Measurements from ENCODE around the gene TPCN2.

TPCN2 gene

GRCh38 chr11:69017951-69018350, 30.8 kb upstream of the TPCN2 start:
- no peak for DNase-seq (ENCODE audit: low read depth)
- TF ChIP-seq CTCF (conservative IDR thresholded peaks at IDR 0.05; ENCODE audit: low read length) = no peak
- no peak overlapping the region for H3K4me3 ChIP-seq (ENCODE audit: low read length)

DNA sequence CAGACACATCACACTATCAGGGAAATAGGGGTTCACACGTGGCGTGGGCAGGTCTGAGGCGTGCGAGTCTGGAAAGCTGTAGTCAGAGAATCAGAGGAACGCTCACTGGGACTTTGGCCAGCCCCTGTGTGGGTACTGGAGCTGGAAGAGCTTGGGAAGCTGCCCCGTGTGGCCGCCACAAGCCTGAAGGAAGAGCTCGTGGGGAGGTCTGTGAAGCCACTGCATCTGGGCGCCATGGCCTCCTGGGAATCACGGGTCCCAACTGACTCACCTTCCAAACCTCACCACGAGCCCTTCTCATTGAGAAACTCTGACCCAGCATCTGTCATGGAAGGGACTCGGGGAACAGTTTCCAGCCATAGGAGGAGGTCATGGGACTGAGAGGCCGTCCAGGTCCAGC, 29.8 kb upstream of the TPCN2 start:
- DNase-seq (ENCODE audit: low read depth) = peak; percentile 94
- no peak overlapping the region for H3K4me3 ChIP-seq (ENCODE audit: low read length)
- peak; percentile 38 for TF ChIP-seq CTCF (conservative IDR thresholded peaks at IDR 0.05; ENCODE audit: low read length)

DNA sequence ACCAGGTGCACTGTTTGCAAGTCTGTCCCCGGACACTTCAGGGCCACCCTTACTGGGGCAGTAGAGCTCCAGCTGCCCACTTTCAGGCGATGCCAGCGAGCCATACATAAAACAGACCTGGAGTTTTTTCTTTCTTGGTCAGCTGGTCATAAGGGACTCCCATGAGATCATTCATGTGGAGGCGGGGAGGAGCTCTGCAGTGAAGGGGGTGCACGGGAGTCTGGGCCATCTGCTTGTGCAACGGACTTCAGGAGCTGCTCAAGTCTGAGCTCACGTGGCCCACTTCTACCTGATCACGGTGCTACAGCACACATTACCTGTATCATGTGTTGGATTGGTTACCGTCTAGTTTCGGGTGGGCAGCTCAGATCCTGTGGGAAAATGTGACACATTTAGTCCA, 26.5 kb upstream of the TPCN2 start:
- no peak for TF ChIP-seq CTCF (conservative IDR thresholded peaks at IDR 0.05; ENCODE audit: low read length)
- DNase-seq (ENCODE audit: low read depth) = no peak
- no peak overlapping the region for H3K4me3 ChIP-seq (ENCODE audit: low read length)

- H3K4me3 ChIP-seq (ENCODE audit: low read length) = no peak overlapping the region
- TF ChIP-seq CTCF (conservative IDR thresholded peaks at IDR 0.05; ENCODE audit: low read length) = no peak
- DNase-seq (ENCODE audit: low read depth) = no peak
Observed at GRCh38 chr11:69024509-69024908, 24.2 kb upstream of the TPCN2 start.

DNA sequence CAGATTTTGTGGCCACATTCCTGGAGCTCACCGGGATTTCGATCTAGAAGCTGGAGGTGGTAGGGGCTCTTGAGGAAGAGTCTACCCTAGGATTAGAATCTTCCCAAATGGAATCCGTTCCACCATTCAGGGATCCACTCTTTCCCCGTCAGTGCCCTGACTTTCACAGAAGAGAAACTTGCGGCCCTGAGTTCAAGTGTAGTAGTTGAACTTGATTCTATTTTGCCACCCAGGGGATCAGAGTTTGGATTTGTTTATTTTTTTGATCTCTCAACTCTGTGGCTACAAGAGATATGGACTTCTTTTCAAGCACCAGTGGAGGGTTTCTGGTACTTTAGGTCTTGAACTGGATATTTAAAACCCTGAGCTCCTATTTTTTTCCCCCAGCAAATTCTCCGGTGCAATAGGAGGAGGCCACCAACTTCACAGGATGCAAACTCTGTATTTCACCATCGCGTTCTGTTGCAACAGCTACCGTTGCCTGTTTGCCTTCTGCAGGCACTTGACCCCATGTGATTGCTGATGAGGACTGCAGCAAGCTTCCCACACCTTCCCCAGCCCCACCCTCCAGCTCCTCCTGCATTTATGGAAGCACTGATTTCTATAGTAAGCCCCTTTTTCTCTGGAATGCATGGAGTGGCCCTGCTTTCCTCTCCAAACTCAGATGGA, 20.9 kb upstream of the TPCN2 start:
- DNase-seq (ENCODE audit: low read depth) = no peak
- no peak for TF ChIP-seq CTCF (conservative IDR thresholded peaks at IDR 0.05; ENCODE audit: low read length)
- no peak overlapping the region for H3K4me3 ChIP-seq (ENCODE audit: low read length)

- no peak for DNase-seq (ENCODE audit: low read depth)
- no peak for TF ChIP-seq CTCF (conservative IDR thresholded peaks at IDR 0.05; ENCODE audit: low read length)
Observed at GRCh38 chr11:69030301-69030700, 18.4 kb upstream of the TPCN2 start.

GRCh38 chr11:69032833-69033232, 15.9 kb upstream of the TPCN2 start:
- DNase-seq (ENCODE audit: low read depth) = no peak
- no peak for TF ChIP-seq CTCF (conservative IDR thresholded peaks at IDR 0.05; ENCODE audit: low read length)

More at GRCh38 chr11:69030301-69030700, 18.4 kb upstream of the TPCN2 start:
- no peak overlapping the region for H3K4me3 ChIP-seq (ENCODE audit: low read length)

More at GRCh38 chr11:69032833-69033232, 15.9 kb upstream of the TPCN2 start:
- H3K4me3 ChIP-seq (ENCODE audit: low read length) = no peak overlapping the region
